Upper lobe of left lung (tissue), 4 donors: Measurements from ENCODE around the gene ZDHHC20.
A peak's percentile ranks its signal among the peaks of the same experiment; 100 is the strongest.

Experiments used
- POLR2AphosphoS5 ChIP-seq, 2 donors: sonication (generic); formaldehyde crosslinking; IDR thresholded peaks; one replicate each; pipeline ENCODE4 v1.5.1; 2017; ENCODE audit warnings: antibody characterized with exemption in 2 of 2
- TF ChIP-seq, protein P1 (sequence below), 6 experiments: fragments of 450-650 bp in 4 of 6; fragments of 200-600 bp in 2 of 6; sonication (generic) in 2 of 6; IDR thresholded peaks; one replicate each; pipeline ENCODE4 v1.5.1; 2016 to 2019; ENCODE audit warnings: antibody characterized with exemption in 6 of 6

DNA sequence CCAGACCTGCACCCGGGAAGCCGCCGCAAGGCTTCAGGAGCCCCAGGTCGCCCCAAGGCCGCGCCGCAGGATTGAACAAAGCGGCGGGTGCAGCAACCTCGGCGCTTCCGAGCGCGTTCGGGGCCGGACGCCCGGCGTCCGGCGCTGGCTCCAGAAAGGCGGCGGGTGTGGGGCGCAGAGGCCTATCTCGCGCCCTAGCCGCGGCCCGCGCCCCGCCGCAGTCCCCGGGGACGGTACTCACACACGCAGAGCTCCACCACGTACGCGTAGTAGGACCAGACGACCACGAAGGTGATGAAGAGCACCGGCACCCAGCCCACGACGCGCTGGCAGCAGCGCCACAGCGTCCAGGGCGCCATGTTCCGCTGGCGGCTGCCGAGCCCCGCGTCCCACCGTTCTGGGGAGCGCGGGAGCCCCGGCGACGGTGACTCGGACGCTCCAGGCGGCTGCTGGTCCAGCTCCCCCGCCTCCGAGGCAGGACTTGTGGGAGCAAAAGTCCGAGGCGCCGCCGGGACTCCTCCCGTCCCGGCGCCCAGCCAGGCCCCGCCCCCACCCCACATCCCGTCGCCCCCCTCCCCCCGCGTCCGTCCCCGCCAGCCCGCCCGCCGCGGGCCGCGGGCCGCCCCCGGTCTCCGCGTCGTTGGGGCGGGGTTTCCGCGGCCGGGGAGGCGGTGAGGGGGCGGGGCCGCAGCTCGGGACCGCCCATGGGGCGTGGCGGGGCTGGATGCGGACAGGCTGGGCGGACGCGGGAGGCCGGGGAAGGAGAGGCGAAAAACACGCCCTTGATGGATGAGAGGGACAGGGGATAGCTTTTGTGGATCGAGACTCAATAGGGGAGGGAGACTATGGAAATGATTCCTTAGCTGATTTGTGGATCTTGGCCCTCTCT lies at the start of gene ZDHHC20:
- peak; percentile 69 to 80 for TF ChIP-seq POLR2AphosphoS5 (IDR thresholded peaks at IDR 0.05)
- TF ChIP-seq, protein P1, sequence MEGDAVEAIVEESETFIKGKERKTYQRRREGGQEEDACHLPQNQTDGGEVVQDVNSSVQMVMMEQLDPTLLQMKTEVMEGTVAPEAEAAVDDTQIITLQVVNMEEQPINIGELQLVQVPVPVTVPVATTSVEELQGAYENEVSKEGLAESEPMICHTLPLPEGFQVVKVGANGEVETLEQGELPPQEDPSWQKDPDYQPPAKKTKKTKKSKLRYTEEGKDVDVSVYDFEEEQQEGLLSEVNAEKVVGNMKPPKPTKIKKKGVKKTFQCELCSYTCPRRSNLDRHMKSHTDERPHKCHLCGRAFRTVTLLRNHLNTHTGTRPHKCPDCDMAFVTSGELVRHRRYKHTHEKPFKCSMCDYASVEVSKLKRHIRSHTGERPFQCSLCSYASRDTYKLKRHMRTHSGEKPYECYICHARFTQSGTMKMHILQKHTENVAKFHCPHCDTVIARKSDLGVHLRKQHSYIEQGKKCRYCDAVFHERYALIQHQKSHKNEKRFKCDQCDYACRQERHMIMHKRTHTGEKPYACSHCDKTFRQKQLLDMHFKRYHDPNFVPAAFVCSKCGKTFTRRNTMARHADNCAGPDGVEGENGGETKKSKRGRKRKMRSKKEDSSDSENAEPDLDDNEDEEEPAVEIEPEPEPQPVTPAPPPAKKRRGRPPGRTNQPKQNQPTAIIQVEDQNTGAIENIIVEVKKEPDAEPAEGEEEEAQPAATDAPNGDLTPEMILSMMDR (IDR thresholded peaks at IDR 0.05), result peak in 2 of 6 experiments; percentile 17 to 23
